Measurements from ENCODE around the gene C5orf46. TPM values are rescaled to one million over a fixed set of nuclear protein-coding genes. Genes with fewer than 3 reads are reported as not detected.

C5orf46 gene
- total RNA-seq, 2 donors from 2014 or later = not detected

GRCh38 chr5:147913786-147914185 lies 7.4 kb upstream of the C5orf46 start:
- Mint-ChIP-seq H3K9me3 (no peaks in the 10 kb centered on the region), H3K4me1 (ENCODE audit: low read depth in 2 of 2) (no peaks in the 10 kb centered on the region), H3K36me3 (no peaks in the 10 kb centered on the region), H3K27me3 (peaks cover 15 to 41% of the 10 kb centered on the region in 2 donors), H3K27ac (no peak overlapping the region), H3K4me3 (no peak overlapping the region)
- DNase-seq (ENCODE audit: low spot score) (no peak), ATAC-seq (no peak)

- H3K36me3 Mint-ChIP-seq = no peaks in the 10 kb centered on the region
- ATAC-seq (no peak), DNase-seq (ENCODE audit: low spot score) (no peak)
- H3K4me3 Mint-ChIP-seq = no peak overlapping the region
- H3K9me3 Mint-ChIP-seq = no peaks in the 10 kb centered on the region
- H3K4me1 Mint-ChIP-seq (ENCODE audit: low read depth in 2 of 2) = no peaks in the 10 kb centered on the region
- H3K27me3 Mint-ChIP-seq = peaks cover 15 to 47% of the 10 kb centered on the region in 2 donors
- H3K27ac Mint-ChIP-seq = no peak overlapping the region
These were observed 5.7 kb upstream of the C5orf46 start for GRCh38 chr5:147912011-147912410.

- ATAC-seq (no peak), DNase-seq (ENCODE audit: low spot score) (no peak)
- Mint-ChIP-seq H3K9me3 (no peaks in the 10 kb centered on the region), H3K27me3 (peaks cover 13 to 47% of the 10 kb centered on the region in 2 donors), H3K27ac (no peak overlapping the region), H3K4me3 (no peak overlapping the region), H3K36me3 (no peaks in the 10 kb centered on the region), H3K4me1 (ENCODE audit: low read depth in 2 of 2) (no peaks in the 10 kb centered on the region)
These were observed 5.1 kb upstream of the C5orf46 start for GRCh38 chr5:147911427-147911826.

- Mint-ChIP-seq H3K27me3 (peaks cover 3 to 24% of the 10 kb centered on the region in 2 donors), H3K9me3 (no peaks in the 10 kb centered on the region), H3K27ac (no peak overlapping the region), H3K4me3 (no peak overlapping the region), H3K4me1 (ENCODE audit: low read depth in 2 of 2) (no peaks in the 10 kb centered on the region), H3K36me3 (no peaks in the 10 kb centered on the region)
- no peak for DNase-seq (ENCODE audit: low spot score)
- no peak for ATAC-seq
These were observed 2.2 kb downstream of the C5orf46 start for GRCh38 chr5:147904110-147904509.

GRCh38 chr5:147902609-147903115 lies 3.7 kb downstream of the C5orf46 start:
- DNase-seq (ENCODE audit: low spot score) (no peak), ATAC-seq (no peak)
- no peaks in the 10 kb centered on the region for H3K9me3 Mint-ChIP-seq
- no peaks in the 10 kb centered on the region for H3K36me3 Mint-ChIP-seq
- no peak overlapping the region for H3K27ac Mint-ChIP-seq
- no peak overlapping the region for H3K4me3 Mint-ChIP-seq
- no peaks in the 10 kb centered on the region for H3K4me1 Mint-ChIP-seq (ENCODE audit: low read depth in 2 of 2)
- peaks cover 9 to 22% of the 10 kb centered on the region in 2 donors for H3K27me3 Mint-ChIP-seq

- no peaks in the 10 kb centered on the region for H3K4me1 Mint-ChIP-seq (ENCODE audit: low read depth in 2 of 2)
- peaks cover 9 to 18% of the 10 kb centered on the region in 2 donors for H3K27me3 Mint-ChIP-seq
- ATAC-seq (no peak), DNase-seq (ENCODE audit: low spot score) (no peak)
- H3K27ac Mint-ChIP-seq = no peak overlapping the region
- H3K36me3 Mint-ChIP-seq = no peaks in the 10 kb centered on the region
- no peaks in the 10 kb centered on the region for H3K9me3 Mint-ChIP-seq
- no peak overlapping the region for H3K4me3 Mint-ChIP-seq
These were observed 4.7 kb downstream of the C5orf46 start for GRCh38 chr5:147901599-147902039.

GRCh38 chr5:147898875-147899401 lies 7.4 kb downstream of the C5orf46 start:
- H3K9me3 Mint-ChIP-seq = no peaks in the 10 kb centered on the region

GRCh38 chr5:147895864-147896263 lies 10.5 kb downstream of the C5orf46 start:
- H3K4me1 Mint-ChIP-seq (ENCODE audit: low read depth in 2 of 2) = no peaks in the 10 kb centered on the region
- no peaks in the 10 kb centered on the region for H3K36me3 Mint-ChIP-seq
- no peaks in the 10 kb centered on the region for H3K9me3 Mint-ChIP-seq
- DNase-seq (ENCODE audit: low spot score) = no peak
- H3K27ac Mint-ChIP-seq = no peak overlapping the region
- H3K27me3 Mint-ChIP-seq = peaks cover 18 to 28% of the 10 kb centered on the region in 2 donors
- no peak overlapping the region for H3K4me3 Mint-ChIP-seq
- no peak for ATAC-seq

More at GRCh38 chr5:147898875-147899401, 7.4 kb downstream of the C5orf46 start:
- Mint-ChIP-seq H3K27me3 (peaks cover 12 to 16% of the 10 kb centered on the region in 2 donors), H3K27ac (no peak overlapping the region), H3K4me3 (no peak overlapping the region), H3K4me1 (ENCODE audit: low read depth in 2 of 2) (no peaks in the 10 kb centered on the region), H3K36me3 (no peaks in the 10 kb centered on the region)
- no peak for ATAC-seq
- no peak for DNase-seq (ENCODE audit: low spot score)

GRCh38 chr5:147893820-147894219 lies 12.5 kb downstream of the C5orf46 start:
- Mint-ChIP-seq H3K4me1 (ENCODE audit: low read depth in 2 of 2) (no peaks in the 10 kb centered on the region), H3K9me3 (no peaks in the 10 kb centered on the region), H3K4me3 (no peak overlapping the region), H3K27ac (no peak overlapping the region), H3K36me3 (no peaks in the 10 kb centered on the region), H3K27me3 (peaks cover 18 to 34% of the 10 kb centered on the region in 2 donors)
- no peak for DNase-seq (ENCODE audit: low spot score)
- no peak for ATAC-seq

- DNase-seq (ENCODE audit: low spot score) (no peak), ATAC-seq (no peak)
- H3K4me3 Mint-ChIP-seq = no peak overlapping the region
- no peaks in the 10 kb centered on the region for H3K36me3 Mint-ChIP-seq
- peaks cover 18 to 35% of the 10 kb centered on the region in 2 donors for H3K27me3 Mint-ChIP-seq
- no peak overlapping the region for H3K27ac Mint-ChIP-seq
- no peaks in the 10 kb centered on the region for H3K9me3 Mint-ChIP-seq
- no peaks in the 10 kb centered on the region for H3K4me1 Mint-ChIP-seq (ENCODE audit: low read depth in 2 of 2)
These were observed 13.5 kb downstream of the C5orf46 start for GRCh38 chr5:147892696-147893296.

GRCh38 chr5:147887930-147888329 lies 18.4 kb downstream of the C5orf46 start:
- ATAC-seq (no peak), DNase-seq (ENCODE audit: low spot score) (no peak)

GRCh38 chr5:147887026-147887627 lies 19.2 kb downstream of the C5orf46 start:
- no peak overlapping the region for H3K27ac Mint-ChIP-seq

More at GRCh38 chr5:147887930-147888329, 18.4 kb downstream of the C5orf46 start:
- H3K27me3 Mint-ChIP-seq = peaks cover 24 to 52% of the 10 kb centered on the region in 2 donors
- H3K4me1 Mint-ChIP-seq (ENCODE audit: low read depth in 2 of 2) = no peaks in the 10 kb centered on the region
- H3K36me3 Mint-ChIP-seq = no peaks in the 10 kb centered on the region
- no peak overlapping the region for H3K27ac Mint-ChIP-seq
- H3K4me3 Mint-ChIP-seq = no peak overlapping the region
- no peaks in the 10 kb centered on the region for H3K9me3 Mint-ChIP-seq

GRCh38 chr5:147882586-147883313 lies 23.6 kb downstream of the C5orf46 start:
- no peaks in the 10 kb centered on the region for H3K4me1 Mint-ChIP-seq (ENCODE audit: low read depth in 2 of 2)
- DNase-seq (ENCODE audit: low spot score) = no peak
- H3K27ac Mint-ChIP-seq = no peak overlapping the region
- ATAC-seq = no peak
- H3K9me3 Mint-ChIP-seq = no peaks in the 10 kb centered on the region
- no peak overlapping the region for H3K4me3 Mint-ChIP-seq
- peaks cover 21 to 42% of the 10 kb centered on the region in 2 donors for H3K27me3 Mint-ChIP-seq
- no peaks in the 10 kb centered on the region for H3K36me3 Mint-ChIP-seq

More at GRCh38 chr5:147887026-147887627, 19.2 kb downstream of the C5orf46 start:
- ATAC-seq (no peak), DNase-seq (ENCODE audit: low spot score) (no peak)
- Mint-ChIP-seq H3K9me3 (no peaks in the 10 kb centered on the region), H3K36me3 (no peaks in the 10 kb centered on the region), H3K27me3 (peaks cover 24 to 56% of the 10 kb centered on the region in 2 donors), H3K4me1 (ENCODE audit: low read depth in 2 of 2) (no peaks in the 10 kb centered on the region), H3K4me3 (no peak overlapping the region)

GRCh38 chr5:147880487-147880886 lies 25.9 kb downstream of the C5orf46 start:
- H3K9me3 Mint-ChIP-seq = no peaks in the 10 kb centered on the region
- H3K4me3 Mint-ChIP-seq = no peak overlapping the region
- DNase-seq (ENCODE audit: low spot score) (no peak), ATAC-seq (peak in 1 of 2 donors; percentile 27)
- no peak overlapping the region for H3K27ac Mint-ChIP-seq
- H3K4me1 Mint-ChIP-seq (ENCODE audit: low read depth in 2 of 2) = no peaks in the 10 kb centered on the region
- H3K27me3 Mint-ChIP-seq = peaks cover 21 to 43% of the 10 kb centered on the region in 2 donors
- no peaks in the 10 kb centered on the region for H3K36me3 Mint-ChIP-seq

Data from natural killer cell treated with Interleukin-12 subunit alpha and Interleukin-12 subunit beta and Interleukin-15 and Interleukin-18, amount 100 ng/mL, for 72 hours (primary cell).